ENCODE data around the gene INSYN2B.

GRCh38 chr5:169875731-169876130 lies 104.6 kb downstream of the INSYN2B start:
- TF ChIP-seq, protein P1, sequence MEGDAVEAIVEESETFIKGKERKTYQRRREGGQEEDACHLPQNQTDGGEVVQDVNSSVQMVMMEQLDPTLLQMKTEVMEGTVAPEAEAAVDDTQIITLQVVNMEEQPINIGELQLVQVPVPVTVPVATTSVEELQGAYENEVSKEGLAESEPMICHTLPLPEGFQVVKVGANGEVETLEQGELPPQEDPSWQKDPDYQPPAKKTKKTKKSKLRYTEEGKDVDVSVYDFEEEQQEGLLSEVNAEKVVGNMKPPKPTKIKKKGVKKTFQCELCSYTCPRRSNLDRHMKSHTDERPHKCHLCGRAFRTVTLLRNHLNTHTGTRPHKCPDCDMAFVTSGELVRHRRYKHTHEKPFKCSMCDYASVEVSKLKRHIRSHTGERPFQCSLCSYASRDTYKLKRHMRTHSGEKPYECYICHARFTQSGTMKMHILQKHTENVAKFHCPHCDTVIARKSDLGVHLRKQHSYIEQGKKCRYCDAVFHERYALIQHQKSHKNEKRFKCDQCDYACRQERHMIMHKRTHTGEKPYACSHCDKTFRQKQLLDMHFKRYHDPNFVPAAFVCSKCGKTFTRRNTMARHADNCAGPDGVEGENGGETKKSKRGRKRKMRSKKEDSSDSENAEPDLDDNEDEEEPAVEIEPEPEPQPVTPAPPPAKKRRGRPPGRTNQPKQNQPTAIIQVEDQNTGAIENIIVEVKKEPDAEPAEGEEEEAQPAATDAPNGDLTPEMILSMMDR (IDR thresholded peaks at IDR 0.05) = no peak
- TF ChIP-seq EZH2 (IDR thresholded peaks at IDR 0.05; ENCODE audit: borderline replicate concordance, insufficient read depth, low read depth, low read length, poor library complexity, severe bottlenecking) = no peak

Data from B cell (primary cell).